K562 (cell line): ENCODE measurements around the gene PEAR1. TPM values are rescaled to one million over a fixed set of nuclear protein-coding genes. Genes with fewer than 3 reads are reported as not detected.

Source experiments
- ATF2 ChIP-seq: sonication (generic); formaldehyde crosslinking; IDR thresholded peaks from 2 replicates; pipeline ENCODE4 v1.8.1; 2022; ENCODE audit warnings: missing genetic modification reagents
- ELK3 ChIP-seq: fragments of 450-650 bp; formaldehyde crosslinking; IDR thresholded peaks from 2 replicates; pipeline ENCODE4 v1.4.0; 2020; ENCODE audit warnings: mild to moderate bottlenecking
- GABPB2 ChIP-seq: fragments of 250-450 bp; sonication (Bioruptor Pico); conservative IDR thresholded peaks from 2 replicates; pipeline ENCODE4 v1.5.1; 2021; ENCODE audit warnings: mild to moderate bottlenecking
- GTF3C2 ChIP-seq: IDR thresholded peaks from 3 replicates; pipeline ENCODE4 v1.6.1; 2011; ENCODE audit warnings: borderline replicate concordance, mild to moderate bottlenecking, moderate library complexity; ENCODE audit not compliant: insufficient read length; ENCODE audit errors: extremely low read depth
- HDGF ChIP-seq: fragments of 450-650 bp; IDR thresholded peaks from 2 replicates; pipeline ENCODE4 v1.6.1; 2016
- MAFF ChIP-seq: IDR thresholded peaks from 2 replicates; pipeline ENCODE4 v1.6.1; 2012; ENCODE audit warnings: low read length, improper control_type of control experiment
- MBD2 ChIP-seq: sonication (generic); IDR thresholded peaks from 2 replicates; pipeline ENCODE4 v1.6.1; 2016; ENCODE audit warnings: low read depth, borderline replicate concordance
- MYC ChIP-seq, 2 experiments: fragments of 250-450 bp in 1 of 2; sonication (Bioruptor Pico) in 1 of 2; IDR thresholded peaks; 2 replicates each; pipeline versions ENCODE4 v1.5.1 to v1.6.1; 2012 to 2021; ENCODE audit warnings: low read depth in 2 of 2, borderline replicate concordance in 1 of 2, improper control_type of control experiment in 1 of 2, low read length in 1 of 2, mild to moderate bottlenecking in 1 of 2, moderate library complexity in 1 of 2
- NR2F6 ChIP-seq: fragments of 450-650 bp; formaldehyde crosslinking; IDR thresholded peaks from 2 replicates; pipeline ENCODE4 v1.4.0; 2020; ENCODE audit warnings: mild to moderate bottlenecking
- RAD21 ChIP-seq, 2 experiments: fragments of 250-450 bp in 1 of 2; fragments of 450-650 bp in 1 of 2; sonication (Bioruptor Pico) in 1 of 2; formaldehyde crosslinking in 1 of 2; IDR thresholded peaks in 1 of 2; conservative IDR thresholded peaks in 1 of 2; 2 replicates each; pipeline versions ENCODE4 v1.4.0 to v1.8.0; 2020 to 2022; ENCODE audit warnings: mild to moderate bottlenecking in 2 of 2, moderate library complexity in 1 of 2
- RBFOX2 ChIP-seq: fragments of 200-400 bp; formaldehyde crosslinking; IDR thresholded peaks from 2 replicates; pipeline ENCODE4 v1.6.1; 2017; ENCODE audit warnings: low read depth, mild to moderate bottlenecking, low read length, moderate library complexity
- RBM14 ChIP-seq: fragments of 200-400 bp; formaldehyde crosslinking; IDR thresholded peaks from 2 replicates; pipeline ENCODE4 v1.6.1; 2018; ENCODE audit warnings: low read depth, mild to moderate bottlenecking, low read length, moderate library complexity, borderline replicate concordance; ENCODE audit not compliant: insufficient read depth
- SMAD2 ChIP-seq: fragments of 150-350 bp; IDR thresholded peaks from 2 replicates; pipeline ENCODE4 v1.6.1; 2014; ENCODE audit warnings: low read depth, mild to moderate bottlenecking, low read length
- STAT5B ChIP-seq: fragments of 250-450 bp; sonication (Bioruptor Pico); IDR thresholded peaks from 2 replicates; pipeline ENCODE4 v1.8.0; 2021; ENCODE audit warnings: mild to moderate bottlenecking, inconsistent platforms
- TBL1XR1 ChIP-seq, 2 experiments: IDR thresholded peaks; 2 replicates each; pipeline ENCODE4 v1.6.1; 2012; ENCODE audit warnings: improper control_type of control experiment in 2 of 2, low read length in 2 of 2, mild to moderate bottlenecking in 1 of 2
- TEAD4 ChIP-seq, 2 experiments: sonication (generic) in 1 of 2; formaldehyde crosslinking in 1 of 2; IDR thresholded peaks; 2 replicates each; pipeline versions ENCODE4 v1.6.1 to v1.8.0; 2012 to 2022; ENCODE audit warnings: borderline replicate concordance in 1 of 2, inconsistent platforms in 1 of 2, low read length in 1 of 2, mild to moderate bottlenecking in 1 of 2, missing genetic modification reagents in 1 of 2
- ZC3H11A ChIP-seq: IDR thresholded peaks from 2 replicates; pipeline ENCODE4 v1.6.1; 2012; ENCODE audit warnings: low read depth, low read length, improper control_type of control experiment
- ZKSCAN3 ChIP-seq: fragments of 250-450 bp; sonication (Bioruptor Pico); IDR thresholded peaks from 2 replicates; pipeline ENCODE4 v1.4.0; 2020
- ZNF76 ChIP-seq: fragments of 250-450 bp; sonication (Bioruptor Pico); IDR thresholded peaks from 2 replicates; pipeline ENCODE4 v1.4.0; 2020; ENCODE audit warnings: mild to moderate bottlenecking, moderate library complexity, borderline replicate concordance
- ZNF780A ChIP-seq: fragments of 250-450 bp; sonication (Bioruptor Pico); IDR thresholded peaks from 2 replicates; pipeline ENCODE4 v1.5.0; 2021; ENCODE audit warnings: mild to moderate bottlenecking
- ZNF79 ChIP-seq: fragments of 250-450 bp; sonication (Bioruptor Pico); IDR thresholded peaks from 2 replicates; pipeline ENCODE4 v1.4.0; 2020; ENCODE audit warnings: low read depth, mild to moderate bottlenecking, moderate library complexity
- polyA plus RNA-seq, 8 experiments: library from polyadenylated mRNA; depleted of rRNA in 4 of 8; stranded (reverse) in 5 of 8; unstranded in 3 of 8; fragments of >200 nt; fragmentation: Nextera tagmentation in 2 of 8; fragmentation: Illumina TruSeq in 1 of 8; extraction: Ambion mirVana in 2 of 8; extraction: Trizol in 1 of 8; gene quantifications; 2 replicates each; pipeline versions ENCODE4 v1.2.1 to v1.2.3, GENCODE V29; 2011 to 2014; ENCODE audit warnings: inconsistent platforms in 1 of 8, missing spikeins in 1 of 8
- total RNA-seq, 7 experiments: library from RNA; depleted of rRNA in 6 of 7; stranded (reverse); fragments of >200 nt in 6 of 7; fragmentation: Illumina TruSeq in 2 of 7; extraction: Trizol in 2 of 7; gene quantifications; 2 replicates each; pipeline versions ENCODE4 v1.2.1 to v1.2.3, GENCODE V29; 2011 to 2021; ENCODE audit warnings: low replicate concordance in 1 of 7
- TF ChIP-seq, protein P1 (sequence below), 2 experiments: fragments of 450-650 bp; conservative IDR thresholded peaks; 2 replicates each; pipeline ENCODE4 v1.6.1; 2017; ENCODE audit warnings: mild to moderate bottlenecking in 2 of 2, moderate library complexity in 2 of 2

PEAR1 gene
- total and polyA plus RNA-seq, 9 of the 15 experiments (the other 6 are each of a cell fraction or from before 2014, with no cell fraction given) = 0.87 to 13.9 (median 6.1) TPM

- TF ChIP-seq GTF3C2 (no peak), MAFF (no peak), SMAD2 (no peak), NR2F6 (CRISPR knock-in tag) (no peak), MYC (IDR thresholded peaks at IDR 0.05; ENCODE audit: low read depth, low read length) (peak; percentile 45; the same call in 1 of the 2 replicates), MYC (CRISPR knock-in tag; IDR thresholded peaks at IDR 0.05; ENCODE audit: borderline replicate concordance, low read depth) (no peak), ZC3H11A (no peak), ATF2 (CRISPR knock-in tag) (no peak), TEAD4 (IDR thresholded peaks at IDR 0.05; ENCODE audit: low read length) (peak; percentile 50), TEAD4 (CRISPR knock-in tag; IDR thresholded peaks at IDR 0.05; ENCODE audit: borderline replicate concordance) (no peak), RBM14 (no peak), RBFOX2 (no peak), RAD21 (CRISPR knock-in tag; conservative IDR thresholded peaks at IDR 0.05 in 1 of 2, IDR thresholded peaks at IDR 0.05 in 1 of 2) (peak in 1 of 2 experiments; percentile 28; a peak in 2 of 4 replicates), STAT5B (CRISPR knock-in tag) (no peak), MBD2 (no peak; the same call in 1 of the 2 replicates), ZNF79 (no peak), HDGF (no peak), ELK3 (CRISPR knock-in tag) (no peak), ZNF76 (no peak), ZNF780A (CRISPR knock-in tag) (no peak), TBL1XR1 (IDR thresholded peaks at IDR 0.05; ENCODE audit: low read length in 2 of 2) (peak in 1 of 2 experiments; percentile 68; a peak in 2 of 4 replicates), GABPB2 (CRISPR knock-in tag) (no peak), ZKSCAN3 (no peak)
- TF ChIP-seq, protein P1, sequence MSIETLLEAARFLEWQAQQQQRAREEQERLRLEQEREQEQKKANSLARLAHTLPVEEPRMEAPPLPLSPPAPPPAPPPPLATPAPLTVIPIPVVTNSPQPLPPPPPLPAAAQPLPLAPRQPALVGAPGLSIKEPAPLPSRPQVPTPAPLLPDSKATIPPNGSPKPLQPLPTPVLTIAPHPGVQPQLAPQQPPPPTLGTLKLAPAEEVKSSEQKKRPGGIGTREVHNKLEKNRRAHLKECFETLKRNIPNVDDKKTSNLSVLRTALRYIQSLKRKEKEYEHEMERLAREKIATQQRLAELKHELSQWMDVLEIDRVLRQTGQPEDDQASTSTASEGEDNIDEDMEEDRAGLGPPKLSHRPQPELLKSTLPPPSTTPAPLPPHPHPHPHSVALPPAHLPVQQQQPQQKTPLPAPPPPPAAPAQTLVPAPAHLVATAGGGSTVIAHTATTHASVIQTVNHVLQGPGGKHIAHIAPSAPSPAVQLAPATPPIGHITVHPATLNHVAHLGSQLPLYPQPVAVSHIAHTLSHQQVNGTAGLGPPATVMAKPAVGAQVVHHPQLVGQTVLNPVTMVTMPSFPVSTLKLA (conservative IDR thresholded peaks at IDR 0.05) = 0 out of 4 replicates have a peak, but pooled peaks of 1 of the 2 experiments have one; percentile 39
These were observed 20.9 kb downstream of the PEAR1 start (continued) for GRCh38 chr1:156914440-156914856.
